ENCODE results near the gene CFAP251. TPM values are rescaled to one million over a fixed set of nuclear protein-coding genes. Genes with fewer than 3 reads are reported as not detected.
A peak's percentile ranks its signal among the peaks of the same experiment; 100 is the strongest.
"Not testable (repeated sequence)": the region's sequence is repeated elsewhere in the genome, so short reads cannot be mapped to it uniquely, and the experiment has no call there.

The CFAP251 gene
- total RNA-seq, 1 experiment from 2014 or later: 3.0 TPM

GRCh38 chr12:122024132-122024785 is 105.9 kb downstream of the CFAP251 start:
- DNase-seq (ENCODE audit: low read depth): no peak

- no peak for DNase-seq (ENCODE audit: low read depth)
These were observed 108.4 kb downstream of the CFAP251 start for GRCh38 chr12:122026706-122027333.

GRCh38 chr12:122028165-122028904 is 109.9 kb downstream of the CFAP251 start:
- DNase-seq (ENCODE audit: low read depth): no peak

DNA sequence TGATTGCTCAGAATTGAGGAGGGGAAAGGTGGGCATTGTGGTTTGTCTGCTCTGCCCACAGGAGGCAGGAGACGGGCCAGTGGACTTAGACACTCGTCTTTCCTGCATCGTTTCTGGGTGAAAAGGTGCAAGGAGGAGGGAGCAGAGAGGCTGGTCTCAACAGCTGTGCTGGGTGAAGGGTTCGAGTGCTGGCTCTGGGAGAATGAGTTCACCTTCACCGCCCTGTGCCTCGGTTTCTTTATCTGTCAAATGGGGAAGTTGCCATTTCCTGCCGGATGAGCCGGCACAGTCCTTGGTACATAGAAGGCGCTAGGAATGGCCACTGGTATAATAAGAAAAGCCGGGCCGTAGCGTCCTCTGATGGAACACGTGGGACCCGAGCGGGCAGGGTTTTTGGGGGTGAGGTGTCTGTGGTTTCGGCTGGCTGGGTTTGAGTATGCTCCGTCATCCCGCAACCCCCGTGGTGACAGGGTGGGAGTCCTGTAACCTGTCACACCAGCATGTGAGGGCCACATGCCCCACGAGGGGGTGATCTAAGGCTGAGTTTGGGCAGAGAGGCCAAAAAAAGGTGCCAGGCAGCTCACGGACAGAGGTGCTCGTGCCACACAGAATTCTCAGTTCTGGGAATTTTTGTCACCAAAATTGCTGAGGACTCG is 110.6 kb downstream of the CFAP251 start:
- DNase-seq (ENCODE audit: low read depth): no peak

DNA sequence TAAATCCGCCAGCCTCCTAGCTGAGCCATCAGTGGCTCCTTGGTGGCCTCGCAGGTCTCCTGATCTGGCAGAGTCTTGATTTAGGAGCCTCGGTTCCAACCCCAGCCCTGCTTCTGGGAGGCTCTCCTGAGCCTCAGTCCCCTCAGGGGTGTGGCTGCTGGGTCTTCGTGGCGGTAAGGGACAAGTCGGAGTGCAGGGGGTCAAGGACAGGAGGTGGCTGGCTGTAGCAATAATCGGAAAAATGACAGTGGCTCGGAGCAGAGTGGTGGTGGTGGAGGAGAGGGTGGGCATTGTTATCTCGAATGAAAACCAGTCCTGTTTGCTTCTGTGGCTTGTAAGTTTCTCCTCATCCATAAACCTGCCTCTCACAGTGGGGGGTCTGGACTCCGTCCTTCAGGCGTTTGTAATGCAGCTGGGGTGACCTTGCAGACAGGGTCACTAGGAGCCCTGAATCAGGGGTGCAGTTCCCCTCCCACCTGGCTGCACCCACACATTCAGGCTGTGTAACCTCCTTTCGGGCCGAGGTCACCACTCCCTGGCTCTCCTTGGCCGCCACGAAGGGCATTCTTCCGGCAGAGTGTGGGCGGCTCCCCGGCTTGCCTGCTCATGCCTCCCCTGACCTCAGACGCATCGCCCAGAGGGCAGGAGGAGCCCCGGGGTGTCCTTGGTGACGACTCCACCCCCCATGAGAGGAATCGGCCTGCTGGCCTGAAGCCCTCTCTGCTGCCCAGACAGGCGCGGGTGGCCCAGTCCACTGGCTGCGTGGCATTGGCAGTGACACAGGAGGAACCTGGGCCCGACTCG is 111.4 kb downstream of the CFAP251 start:
- DNase-seq (ENCODE audit: low read depth): peak; percentile 22

- no peak for DNase-seq (ENCODE audit: low read depth)
These were observed 112.1 kb downstream of the CFAP251 start for GRCh38 chr12:122030424-122031035.

GRCh38 chr12:122031342-122032216 is 113.2 kb downstream of the CFAP251 start:
- peak; percentile 50 for DNase-seq (ENCODE audit: low read depth)

DNA sequence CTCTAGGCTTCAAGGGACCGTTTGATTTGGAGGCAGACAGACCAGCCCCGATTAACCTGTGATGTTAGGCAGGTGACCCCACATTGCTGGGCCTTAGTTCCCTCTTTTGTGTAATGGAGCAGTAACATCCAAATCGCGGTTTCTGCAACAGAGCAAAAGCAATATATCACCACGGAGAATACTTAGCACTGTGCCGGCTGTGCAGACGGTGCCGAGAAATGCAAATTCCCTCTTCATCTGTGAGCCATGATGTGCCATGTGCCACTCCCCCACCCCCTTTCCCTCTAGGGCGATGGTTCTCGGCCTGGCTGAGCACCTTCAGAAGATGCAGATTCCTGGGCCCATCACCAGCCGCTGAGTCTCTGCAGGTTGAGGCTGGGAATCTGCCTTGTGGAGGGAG is 114.2 kb downstream of the CFAP251 start:
- no peak for DNase-seq (ENCODE audit: low read depth)

GRCh38 chr12:122035292-122035691 is 116.9 kb downstream of the CFAP251 start:
- DNase-seq (ENCODE audit: low read depth): no peak

DNA sequence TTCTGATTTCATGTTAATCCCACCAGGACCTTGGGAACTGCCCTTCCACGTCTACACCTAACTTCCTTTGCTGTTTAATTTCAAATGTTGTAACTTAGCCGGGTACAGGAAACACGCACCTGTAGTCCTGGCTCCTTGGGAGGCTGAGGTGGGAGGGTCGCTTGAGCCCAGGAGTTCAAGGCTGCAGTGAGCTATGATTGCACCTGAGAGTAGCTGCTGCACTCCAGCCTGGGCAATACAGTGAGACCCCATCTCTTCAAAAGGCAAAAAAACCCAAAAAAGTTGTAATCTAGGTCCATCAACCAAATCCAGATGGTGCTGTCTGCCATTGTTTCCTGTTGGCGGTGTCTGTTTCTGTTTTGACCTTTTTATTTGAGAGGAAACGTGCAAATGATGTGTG is 117.8 kb downstream of the CFAP251 start:
- no peak for DNase-seq (ENCODE audit: low read depth)

DNA sequence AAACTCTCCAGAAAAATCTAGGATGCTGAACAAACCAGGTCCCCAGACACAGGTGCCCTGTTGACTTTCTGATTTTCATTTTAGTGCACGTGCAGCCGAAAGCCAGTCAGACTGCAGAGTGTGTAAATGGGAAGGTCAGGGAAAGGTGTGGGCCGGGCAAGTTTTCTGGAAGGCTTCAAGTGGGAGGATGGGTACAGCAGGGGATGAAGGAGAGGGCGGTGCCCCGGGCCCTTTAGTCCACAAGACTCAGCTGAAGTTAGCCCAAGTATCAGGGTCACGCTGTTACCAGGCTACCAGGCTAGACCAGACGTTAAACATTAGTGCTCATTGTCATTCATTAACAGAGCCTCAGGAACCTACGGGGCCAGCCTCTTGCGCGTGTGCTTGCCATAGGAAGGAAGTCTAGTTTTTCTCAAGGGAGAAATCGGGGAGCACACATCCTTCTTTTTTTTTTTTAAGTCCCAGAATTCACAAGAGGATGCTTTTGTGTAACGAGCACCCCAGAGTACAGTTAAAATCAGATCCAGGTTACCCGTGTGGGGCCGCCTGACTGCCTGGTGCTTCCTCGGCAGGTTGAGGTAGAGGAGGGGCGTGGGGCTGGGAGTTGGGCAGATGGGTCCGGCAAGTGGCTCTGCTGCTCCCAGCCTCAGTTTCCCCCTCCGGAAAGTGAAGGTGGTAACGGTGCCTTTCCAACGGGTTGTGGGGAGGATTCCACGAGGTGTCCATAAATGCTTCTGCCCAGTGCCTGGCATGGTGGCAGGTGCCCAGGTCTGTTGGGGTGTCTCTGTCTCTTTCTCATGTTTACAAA is 122.4 kb downstream of the CFAP251 start:
- DNase-seq (ENCODE audit: low read depth): no peak

DNA sequence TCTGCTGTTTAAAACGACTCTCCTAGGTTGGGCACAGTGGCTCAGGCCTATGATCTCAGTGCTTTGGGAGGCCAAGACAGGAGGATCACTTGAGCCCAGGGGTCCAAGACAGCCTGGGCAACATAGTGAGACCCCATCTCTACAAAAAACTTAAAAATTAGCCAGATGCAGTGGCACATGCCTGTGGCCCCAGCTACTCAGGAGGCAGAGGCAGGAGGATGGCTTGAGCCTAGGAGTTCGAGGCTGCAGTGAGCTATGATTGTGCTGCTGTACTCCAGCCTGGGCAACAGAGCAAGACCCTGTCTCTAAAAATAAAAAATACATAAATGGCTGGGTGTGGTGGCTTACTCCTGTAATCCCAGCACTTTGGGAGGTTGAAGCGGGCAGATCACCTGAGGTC is 123.1 kb downstream of the CFAP251 start:
- not testable (repeated sequence) for DNase-seq (ENCODE audit: low read depth)

- DNase-seq (ENCODE audit: low read depth): no peak
These were observed 124.5 kb downstream of the CFAP251 start for GRCh38 chr12:122042910-122043309.

GRCh38 chr12:122043476-122043875 is 125.1 kb downstream of the CFAP251 start:
- DNase-seq (ENCODE audit: low read depth): no peak

DNA sequence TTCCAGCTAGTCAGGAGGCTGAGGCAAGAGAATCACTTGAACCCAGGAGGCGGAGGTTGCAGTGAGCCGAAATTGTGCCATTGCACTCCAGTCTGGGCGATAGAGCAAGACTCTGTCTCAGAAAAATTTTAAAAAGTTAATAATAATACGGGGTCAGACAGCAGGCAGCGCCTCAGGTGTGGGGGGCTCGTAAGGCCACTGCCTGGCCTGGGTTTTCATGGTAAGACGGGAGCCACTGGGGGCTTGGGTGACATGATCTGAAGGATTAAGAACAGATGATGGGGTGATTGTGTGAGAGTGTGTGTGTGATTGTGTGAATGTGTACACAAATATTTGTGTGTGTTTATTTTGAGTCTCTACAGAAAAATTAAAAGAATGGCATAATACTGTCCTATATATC is 126.9 kb downstream of the CFAP251 start:
- DNase-seq (ENCODE audit: low read depth): no peak

DNA sequence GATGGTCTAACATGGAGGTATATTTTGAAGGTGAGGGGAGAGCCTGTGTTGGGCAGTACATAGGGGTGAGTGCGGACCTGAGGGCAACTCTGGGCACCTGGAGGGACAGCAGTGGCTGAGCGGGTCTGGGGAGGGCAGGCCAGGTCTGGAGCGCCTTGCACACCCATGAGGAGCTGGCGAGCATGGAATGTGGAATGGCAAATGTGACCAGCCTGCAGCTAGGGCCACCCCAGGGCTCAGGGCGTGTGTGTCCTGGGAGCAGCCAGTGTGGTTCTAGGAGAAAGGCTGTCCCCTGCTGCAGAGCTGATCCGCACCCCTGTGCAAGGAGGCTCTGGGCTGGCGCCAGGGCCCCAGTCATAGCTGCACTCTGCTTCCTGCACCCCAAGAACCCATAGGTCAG is 127.8 kb downstream of the CFAP251 start:
- DNase-seq (ENCODE audit: low read depth): no peak

GRCh38 chr12:122048151-122048550 is 129.8 kb downstream of the CFAP251 start:
- DNase-seq (ENCODE audit: low read depth): no peak

- DNase-seq (ENCODE audit: low read depth): no peak
These were observed 131.4 kb downstream of the CFAP251 start for GRCh38 chr12:122049827-122050226.

DNA sequence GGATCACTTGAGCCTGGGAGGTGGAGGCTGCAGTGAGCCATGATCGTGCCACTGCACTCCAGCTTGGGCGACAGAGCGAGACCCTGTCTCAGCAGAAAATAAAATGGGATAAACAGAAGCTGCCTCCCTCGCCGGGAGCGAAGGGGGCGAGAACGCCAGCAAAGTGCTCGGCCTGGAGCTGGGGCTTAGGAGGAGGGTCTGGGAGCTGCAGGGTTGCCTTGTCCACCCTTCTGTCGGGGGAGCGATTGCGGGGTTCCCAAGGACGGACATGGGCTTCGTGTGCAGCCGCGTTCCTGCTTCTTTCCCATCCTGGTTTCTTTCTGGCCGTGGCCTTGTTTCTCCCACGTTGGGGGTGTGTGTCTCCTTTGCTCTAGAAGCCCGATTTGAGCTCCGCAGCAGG is 132.3 kb downstream of the CFAP251 start:
- no peak for DNase-seq (ENCODE audit: low read depth)

Measured in Daoy (cell line).